Breast epithelium (tissue), 3 donors: ENCODE data around the gene SOWAHD.

Experiments used
- POLR2A ChIP-seq: fragments of 450-650 bp; IDR thresholded peaks from one replicate; pipeline ENCODE4 v1.6.1; 2016; ENCODE audit warnings: antibody characterized with exemption, mild to moderate bottlenecking, moderate library complexity
- POLR2AphosphoS5 ChIP-seq, 3 donors: sonication (generic); formaldehyde crosslinking; IDR thresholded peaks; one replicate each; pipeline ENCODE4 v1.6.1; 2017; ENCODE audit warnings: antibody characterized with exemption in 3 of 3
- TF ChIP-seq, protein P1 (sequence below), 3 donors: fragments of 450-650 bp; IDR thresholded peaks; one replicate each; pipeline ENCODE4 v1.5.1; 2016 to 2017; ENCODE audit warnings: antibody characterized with exemption in 3 of 3, mild to moderate bottlenecking in 3 of 3, moderate library complexity in 3 of 3

DNA sequence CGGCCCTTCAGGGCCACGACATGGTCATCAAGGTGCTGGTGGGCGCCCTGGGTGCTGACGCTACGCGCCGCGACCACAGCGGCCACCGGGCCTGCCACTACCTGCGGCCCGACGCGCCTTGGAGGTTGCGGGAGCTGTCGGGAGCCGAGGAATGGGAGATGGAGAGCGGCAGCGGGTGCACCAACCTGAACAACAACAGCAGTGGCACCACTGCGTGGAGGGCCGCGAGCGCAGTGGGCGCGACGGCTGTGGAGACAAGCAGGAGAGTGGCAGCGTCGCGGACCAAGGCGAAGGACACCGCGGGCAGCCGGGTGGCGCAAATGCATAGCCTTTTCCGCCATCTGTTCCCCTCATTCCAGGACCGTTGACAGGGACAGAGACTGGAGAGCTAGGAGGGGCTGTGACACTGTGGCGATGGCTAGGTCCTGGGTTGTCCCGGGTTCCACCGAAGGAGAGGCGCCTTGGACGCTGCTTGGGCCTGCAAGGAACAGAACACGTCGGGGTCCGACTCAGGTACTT lies 919 bp downstream of the SOWAHD start:
- TF ChIP-seq, protein P1, sequence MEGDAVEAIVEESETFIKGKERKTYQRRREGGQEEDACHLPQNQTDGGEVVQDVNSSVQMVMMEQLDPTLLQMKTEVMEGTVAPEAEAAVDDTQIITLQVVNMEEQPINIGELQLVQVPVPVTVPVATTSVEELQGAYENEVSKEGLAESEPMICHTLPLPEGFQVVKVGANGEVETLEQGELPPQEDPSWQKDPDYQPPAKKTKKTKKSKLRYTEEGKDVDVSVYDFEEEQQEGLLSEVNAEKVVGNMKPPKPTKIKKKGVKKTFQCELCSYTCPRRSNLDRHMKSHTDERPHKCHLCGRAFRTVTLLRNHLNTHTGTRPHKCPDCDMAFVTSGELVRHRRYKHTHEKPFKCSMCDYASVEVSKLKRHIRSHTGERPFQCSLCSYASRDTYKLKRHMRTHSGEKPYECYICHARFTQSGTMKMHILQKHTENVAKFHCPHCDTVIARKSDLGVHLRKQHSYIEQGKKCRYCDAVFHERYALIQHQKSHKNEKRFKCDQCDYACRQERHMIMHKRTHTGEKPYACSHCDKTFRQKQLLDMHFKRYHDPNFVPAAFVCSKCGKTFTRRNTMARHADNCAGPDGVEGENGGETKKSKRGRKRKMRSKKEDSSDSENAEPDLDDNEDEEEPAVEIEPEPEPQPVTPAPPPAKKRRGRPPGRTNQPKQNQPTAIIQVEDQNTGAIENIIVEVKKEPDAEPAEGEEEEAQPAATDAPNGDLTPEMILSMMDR (IDR thresholded peaks at IDR 0.05): no peak
- TF ChIP-seq POLR2A (no peak), POLR2AphosphoS5 (IDR thresholded peaks at IDR 0.05) (no peak)
